ENCODE data around the gene RFT1.

DNA sequence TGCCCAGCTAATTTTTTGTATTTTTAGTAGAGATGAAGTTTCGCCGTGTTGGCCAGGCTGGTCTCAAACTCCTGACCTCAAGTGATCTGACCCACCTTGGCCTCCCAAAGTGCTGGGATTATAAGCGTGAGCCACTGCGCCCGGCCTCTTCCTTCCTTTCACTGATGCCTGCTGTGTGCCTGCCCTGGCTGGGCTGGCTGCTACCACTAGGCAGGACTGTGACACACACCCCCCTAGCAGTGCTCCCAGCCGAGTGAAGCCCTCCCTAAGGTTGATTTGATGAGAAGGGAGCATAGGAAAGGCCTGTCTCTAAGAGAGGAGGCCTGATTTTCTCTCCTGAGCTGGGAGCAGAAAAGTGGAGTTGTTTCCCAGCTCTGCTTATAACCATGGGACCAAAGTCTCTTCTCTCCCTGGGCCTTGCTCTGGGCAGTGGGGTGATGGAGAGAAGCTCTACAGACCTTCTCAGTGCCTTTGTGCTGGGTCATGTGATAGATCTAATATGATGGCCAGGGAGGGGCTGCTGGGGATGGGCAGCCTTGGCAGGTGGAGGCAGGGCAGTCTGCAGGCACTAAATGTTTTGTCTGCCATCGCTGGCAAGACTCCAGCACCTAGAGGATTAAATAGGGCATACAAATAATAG is 64.3 kb downstream of the RFT1 start:
- TF ChIP-seq ELF4 (IDR thresholded peaks at IDR 0.05) (no peak), SP1 (IDR thresholded peaks at IDR 0.05) (no peak), SUZ12 (IDR thresholded peaks at IDR 0.05) (no peak), ZNF384 (IDR thresholded peaks at IDR 0.05) (no peak)
